ENCODE results near the gene CCDC183.

Gene CCDC183

GRCh38 chr9:136847826-136848392 is 51.8 kb downstream of the CCDC183 start:
- in situ Hi-C loops (cut with MboI; ENCODE audit: low sequenced_read_pairs): no loop called here

GRCh38 chr9:136848393-136849037 is 52.4 kb downstream of the CCDC183 start:
- in situ Hi-C loops (cut with MboI; ENCODE audit: low sequenced_read_pairs): no loop called here

GRCh38 chr9:136849038-136849959 is 53.2 kb downstream of the CCDC183 start, which contains the start of gene PHPT1:
Gene PHPT1 (plus strand): TSS chr9:136849409. CDS start chr9:136849431, 22 bp downstream.
- in situ Hi-C loops (cut with MboI; ENCODE audit: low sequenced_read_pairs): no loop called here

GRCh38 chr9:136849960-136850865 is 54.1 kb downstream of the CCDC183 start:
- in situ Hi-C loops (cut with MboI; ENCODE audit: low sequenced_read_pairs): no loop called here

- in situ Hi-C loops (cut with MboI; ENCODE audit: low sequenced_read_pairs): no loop called here
These were observed 55.0 kb downstream of the CCDC183 start for GRCh38 chr9:136850866-136851775.

- in situ Hi-C loops (cut with MboI; ENCODE audit: low sequenced_read_pairs): no loop called here
These were observed 56.0 kb downstream of the CCDC183 start, which contains the start of gene MAMDC4 for GRCh38 chr9:136851941-136852663. Gene MAMDC4 (plus strand): TSS chr9:136852346. CDS start chr9:136852417, 71 bp downstream.

- in situ Hi-C loops (cut with MboI; ENCODE audit: low sequenced_read_pairs): no loop called here
These were observed 56.8 kb downstream of the CCDC183 start for GRCh38 chr9:136852664-136853595.

- in situ Hi-C loops (cut with MboI; ENCODE audit: low sequenced_read_pairs): no loop called here
These were observed 57.5 kb downstream of the CCDC183 start for GRCh38 chr9:136853596-136854112.

GRCh38 chr9:136854113-136854841 is 58.1 kb downstream of the CCDC183 start:
- in situ Hi-C loops (cut with MboI; ENCODE audit: low sequenced_read_pairs): no loop called here

GRCh38 chr9:136854842-136855460 is 58.8 kb downstream of the CCDC183 start:
- in situ Hi-C loops (cut with MboI; ENCODE audit: low sequenced_read_pairs): no loop called here

- in situ Hi-C loops (cut with MboI; ENCODE audit: low sequenced_read_pairs): no loop called here
These were observed 59.4 kb downstream of the CCDC183 start for GRCh38 chr9:136855461-136856078.

GRCh38 chr9:136856079-136856476 is 59.9 kb downstream of the CCDC183 start:
- in situ Hi-C loops (cut with MboI; ENCODE audit: low sequenced_read_pairs): no loop called here

GRCh38 chr9:136856541-136857141 is 60.5 kb downstream of the CCDC183 start:
- in situ Hi-C loops (cut with MboI; ENCODE audit: low sequenced_read_pairs): no loop called here

GRCh38 chr9:136857166-136857565 is 61.0 kb downstream of the CCDC183 start:
- in situ Hi-C loops (cut with MboI; ENCODE audit: low sequenced_read_pairs): no loop called here
